Lung (tissue), 12 donors: ENCODE measurements around the gene FADS1. TPM values are rescaled to one million over a fixed set of nuclear protein-coding genes. Genes with fewer than 3 reads are reported as not detected.

Experiments used
- ATAC-seq: fragments of 200-7000 bp; cut with Tn5 transposase; one replicate; pipeline ENCODE4 v1.9.1; 2020; ENCODE audit warnings: moderate number of reproducible peaks; ENCODE audit not compliant: insufficient read depth, low FRiP score
- DNase-seq, 3 donors: peaks; one replicate each; pipeline ENCODE4 v3.0.0-alpha.2; 2013 to 2017
- H3K27ac ChIP-seq, 2 donors: one replicate each; pipeline ENCODE4 v1.5.1; 2013; ENCODE audit warnings: mild to moderate bottlenecking in 2 of 2, moderate library complexity in 2 of 2, control low read depth in 1 of 2, inconsistent platforms in 1 of 2, low read depth in 1 of 2, low read length in 1 of 2
- H3K27me3 ChIP-seq, 3 donors: one replicate each; pipeline ENCODE4 v1.5.1; 2013; ENCODE audit warnings: low read length in 2 of 3; ENCODE audit not compliant: control insufficient read depth in 3 of 3, insufficient read depth in 3 of 3
- H3K36me3 ChIP-seq, 4 donors: one replicate each; pipeline ENCODE4 v1.5.1; 2013; ENCODE audit warnings: low read length in 4 of 4, mild to moderate bottlenecking in 1 of 4, moderate library complexity in 1 of 4; ENCODE audit not compliant: control insufficient read depth in 4 of 4, insufficient read depth in 4 of 4
- H3K4me1 ChIP-seq, 5 donors: one replicate each; pipeline ENCODE4 v1.5.1; 2013; ENCODE audit warnings: low read length in 5 of 5, mild to moderate bottlenecking in 2 of 5, moderate library complexity in 1 of 5; ENCODE audit not compliant: control insufficient read depth in 5 of 5, insufficient read depth in 5 of 5
- H3K4me3 ChIP-seq: one replicate; pipeline ENCODE4 v1.5.1; 2013; ENCODE audit warnings: mild to moderate bottlenecking, control low read depth, moderate library complexity
- H3K9ac ChIP-seq, 2 donors: one replicate each; pipeline ENCODE4 v1.5.1; 2013; ENCODE audit warnings: low read length in 2 of 2, control low read depth in 1 of 2; ENCODE audit not compliant: insufficient read depth in 1 of 2
- H3K9me3 ChIP-seq, 4 donors: one replicate each; pipeline ENCODE4 v1.5.1; 2013; ENCODE audit warnings: low read length in 3 of 4, mild to moderate bottlenecking in 1 of 4, moderate library complexity in 1 of 4; ENCODE audit not compliant: control insufficient read depth in 4 of 4, insufficient read depth in 3 of 4
- WGBS, 2 donors: extraction: QIAGEN DNeasy Blood & Tissue Kit; methylation state at CpG; one replicate each; pipeline ENCODE4 v1.1.7; 2013; 5-methylcytosine and 5-hydroxymethylcytosine counted together
- polyA plus RNA-seq, 2 donors: library from polyadenylated mRNA; stranded (reverse); fragments of 200-250 nt; gene quantifications; one replicate each; pipeline ENCODE4 v1.2.1, GENCODE V29; 2013
- total RNA-seq, 2 donors: library from RNA; depleted of rRNA in 1 of 2; stranded (reverse); fragments of >200 nt in 1 of 2; gene quantifications; one replicate each; pipeline ENCODE4 v1.2.1, GENCODE V29; 2014 to 2021
- TF ChIP-seq, protein P1 (sequence below): IDR thresholded peaks from 2 replicates; pipeline ENCODE4 v1.5.1; 2012; ENCODE audit warnings: mild to moderate bottlenecking; ENCODE audit errors: control extremely low read depth, extremely low read depth
- donor health status: control.
- donor health status: control.
- donor health status: Bipolar disorder and iron deficiency.
- donor health status: healthy.
- donor health status: DM: yes; HTN: yes; CAD: no.

FADS1 gene
- total and polyA plus RNA-seq, 4 donors, result 35.1 to 102 (median 45.0) TPM

DNA sequence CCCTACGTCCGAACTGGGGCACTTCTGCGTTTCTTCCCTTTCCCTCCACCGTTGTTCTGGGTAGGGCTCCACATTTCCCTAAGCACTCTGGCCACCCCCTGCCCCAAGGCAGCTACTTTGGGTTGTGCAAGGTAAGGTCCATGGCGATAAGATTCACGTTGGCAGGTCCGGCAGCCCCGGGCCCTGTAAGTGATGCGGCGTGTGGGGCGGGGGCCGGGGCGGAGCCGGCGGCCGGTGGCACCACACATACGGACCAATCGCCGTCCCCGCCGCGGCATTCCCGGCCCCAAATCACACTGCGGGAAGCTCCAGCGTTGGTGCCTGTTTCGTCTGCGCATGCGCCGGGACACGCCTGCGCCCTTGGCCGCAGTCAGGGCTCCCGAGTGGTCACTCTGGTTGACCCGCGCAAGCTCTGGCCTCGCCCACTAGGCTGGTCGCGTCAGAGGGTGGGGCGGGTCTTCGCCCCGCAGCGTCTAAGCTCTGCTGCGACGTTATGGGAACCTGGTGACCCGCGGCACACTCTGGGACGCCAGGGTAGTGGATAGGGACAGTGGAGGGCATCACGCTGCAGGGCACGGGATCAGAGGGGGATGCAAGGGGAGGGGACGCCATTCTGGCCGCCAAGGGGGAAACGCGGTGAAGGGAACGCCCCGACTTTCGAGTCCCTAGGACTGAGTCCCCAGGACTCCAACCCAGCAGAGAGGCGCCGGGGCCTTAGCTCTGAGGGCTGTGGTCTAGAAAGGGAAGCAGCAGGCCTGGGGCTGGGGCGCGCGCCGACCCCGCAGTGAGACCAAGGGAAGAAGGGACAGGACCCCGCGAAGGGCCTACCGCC is 1.6 kb downstream of the FADS1 start:
- 0 to 1% methylated on average over 62 to 66 of the region's 66 CpGs for WGBS, 2 donors
- Histone ChIP-seq H3K36me3 (peaks cover 3 to 26% (median 13%) of the 10 kb centered on the region in 4 donors), H3K27ac (peak overlapping the region; percentile 96 to 98), H3K27me3 (no peaks in the 10 kb centered on the region), H3K9ac (peak overlapping the region; percentile 73 to 94), H3K4me1 (peaks cover 0 to 14% (median 2%) of the 10 kb centered on the region in 5 donors), H3K9me3 (no peaks in the 10 kb centered on the region), H3K4me3 (peak overlapping the region; percentile 69)
- DNase-seq (peak; percentile 93 to 96 (median 95)), ATAC-seq (peak; percentile 89)
- TF ChIP-seq, protein P1, sequence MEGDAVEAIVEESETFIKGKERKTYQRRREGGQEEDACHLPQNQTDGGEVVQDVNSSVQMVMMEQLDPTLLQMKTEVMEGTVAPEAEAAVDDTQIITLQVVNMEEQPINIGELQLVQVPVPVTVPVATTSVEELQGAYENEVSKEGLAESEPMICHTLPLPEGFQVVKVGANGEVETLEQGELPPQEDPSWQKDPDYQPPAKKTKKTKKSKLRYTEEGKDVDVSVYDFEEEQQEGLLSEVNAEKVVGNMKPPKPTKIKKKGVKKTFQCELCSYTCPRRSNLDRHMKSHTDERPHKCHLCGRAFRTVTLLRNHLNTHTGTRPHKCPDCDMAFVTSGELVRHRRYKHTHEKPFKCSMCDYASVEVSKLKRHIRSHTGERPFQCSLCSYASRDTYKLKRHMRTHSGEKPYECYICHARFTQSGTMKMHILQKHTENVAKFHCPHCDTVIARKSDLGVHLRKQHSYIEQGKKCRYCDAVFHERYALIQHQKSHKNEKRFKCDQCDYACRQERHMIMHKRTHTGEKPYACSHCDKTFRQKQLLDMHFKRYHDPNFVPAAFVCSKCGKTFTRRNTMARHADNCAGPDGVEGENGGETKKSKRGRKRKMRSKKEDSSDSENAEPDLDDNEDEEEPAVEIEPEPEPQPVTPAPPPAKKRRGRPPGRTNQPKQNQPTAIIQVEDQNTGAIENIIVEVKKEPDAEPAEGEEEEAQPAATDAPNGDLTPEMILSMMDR, result no peak

DNA sequence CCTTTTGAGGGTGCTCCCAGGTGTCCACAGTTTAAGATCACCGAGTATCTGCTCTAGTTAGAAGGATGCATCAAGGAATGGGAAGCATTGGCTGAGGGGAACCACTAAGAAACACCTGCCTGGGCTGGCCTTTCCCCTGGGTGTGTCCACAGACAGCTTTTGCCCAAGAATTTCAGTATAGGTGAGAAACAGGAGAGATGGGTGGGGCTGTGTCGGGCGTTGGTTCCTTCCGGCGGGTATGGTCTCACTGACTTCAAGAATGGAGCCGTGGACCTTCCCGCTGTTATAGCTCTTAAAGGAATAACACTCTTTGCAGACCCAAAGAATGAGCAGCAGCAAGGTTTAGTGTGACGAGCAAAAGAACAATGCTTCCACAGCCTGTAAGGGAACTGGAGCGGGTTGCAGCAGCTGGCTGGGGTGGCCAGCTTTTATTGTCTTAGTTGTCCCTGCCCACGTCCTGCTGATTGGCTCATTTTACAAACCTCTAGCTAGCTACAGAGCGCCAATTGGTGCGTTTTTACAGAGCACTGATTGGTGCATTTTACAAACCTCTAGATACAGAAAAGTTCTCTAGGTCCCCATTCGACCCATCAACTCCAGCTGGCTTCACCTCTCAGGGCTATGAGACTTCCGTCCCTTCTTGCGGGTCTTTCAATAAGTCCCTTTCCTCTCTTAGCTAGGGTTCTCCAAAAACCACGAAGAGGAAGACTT is 2.4 kb downstream of the FADS1 start:
- H3K9ac ChIP-seq, result peak overlapping the region in 1 of 2 donors; percentile 45
- TF ChIP-seq, protein P1, result no peak
- ATAC-seq, result no peak
- H3K27ac ChIP-seq, result peak overlapping the region; percentile 96 to 98
- no peaks in the 10 kb centered on the region for H3K9me3 ChIP-seq
- H3K4me1 ChIP-seq, result peaks cover 0 to 14% (median 2%) of the 10 kb centered on the region in 5 donors
- DNase-seq, result peak in 2 of 3 donors; percentile 32 to 42
- H3K27me3 ChIP-seq, result no peaks in the 10 kb centered on the region
- WGBS, 2 donors, result 74 to 75% methylated on average over 16 of the region's 16 CpGs
- peak overlapping the region; percentile 35 for H3K4me3 ChIP-seq
- H3K36me3 ChIP-seq, result peaks cover 7 to 34% (median 20%) of the 10 kb centered on the region in 4 donors

DNA sequence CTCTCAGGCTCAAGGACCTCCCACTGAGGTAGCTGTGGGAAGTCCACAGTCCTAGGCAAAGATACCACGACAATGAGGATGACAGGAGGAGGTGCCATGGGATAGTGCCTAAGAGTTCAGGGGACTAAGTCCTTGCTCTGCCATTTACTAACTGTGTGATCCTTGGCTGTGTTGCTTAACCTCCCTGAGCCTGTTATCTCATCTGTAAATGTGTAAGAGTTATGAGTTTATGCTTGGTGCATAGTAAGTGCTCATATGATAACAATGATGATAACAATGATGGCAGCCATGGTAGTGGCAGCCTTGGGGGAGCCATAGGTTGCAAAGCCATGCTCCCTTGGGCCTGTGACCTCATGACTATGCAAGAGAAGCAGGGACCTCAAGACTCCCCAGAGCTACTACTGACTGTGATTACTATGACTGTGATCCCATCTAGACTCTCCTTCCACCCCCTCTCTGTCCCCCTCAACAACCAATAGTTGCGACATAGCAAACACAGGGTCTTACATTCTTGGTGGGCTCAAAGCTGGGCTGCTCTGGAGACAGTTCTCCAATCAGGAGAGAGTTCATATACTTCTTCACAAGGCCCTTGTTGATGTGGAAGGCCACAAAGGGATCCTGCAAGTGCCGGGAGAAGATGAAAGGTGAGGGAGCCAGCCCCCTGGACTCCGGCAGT is 3.9 kb downstream of the FADS1 start:
- H3K4me1 ChIP-seq, result peaks cover 0 to 14% (median 2%) of the 10 kb centered on the region in 5 donors
- no peak overlapping the region for H3K4me3 ChIP-seq
- DNase-seq (no peak), ATAC-seq (no peak)
- peaks cover 8 to 35% (median 25%) of the 10 kb centered on the region in 4 donors for H3K36me3 ChIP-seq
- H3K27ac ChIP-seq, result no peak overlapping the region
- 94 to 96% methylated on average over 4 of the region's 4 CpGs for WGBS, 2 donors
- H3K9me3 ChIP-seq, result no peaks in the 10 kb centered on the region
- no peaks in the 10 kb centered on the region for H3K27me3 ChIP-seq
- H3K9ac ChIP-seq, result no peak overlapping the region
- TF ChIP-seq, protein P1, result no peak
